DND-41 (cell line): ENCODE results near the gene NINJ1.

ENCODE experiments used
- EZH2 ChIP-seq: IDR thresholded peaks from 3 replicates; pipeline ENCODE4 v1.6.1; 2012; ENCODE audit warnings: borderline replicate concordance, low read depth, mild to moderate bottlenecking, moderate library complexity, low read length, inconsistent platforms; ENCODE audit not compliant: severe bottlenecking
- TF ChIP-seq, protein P1 (sequence below): IDR thresholded peaks from 2 replicates; pipeline ENCODE4 v1.5.1; 2012; ENCODE audit warnings: borderline replicate concordance, low read length, moderate library complexity, mild to moderate bottlenecking; ENCODE audit not compliant: poor library complexity, severe bottlenecking; ENCODE audit errors: extremely low read depth

DNA sequence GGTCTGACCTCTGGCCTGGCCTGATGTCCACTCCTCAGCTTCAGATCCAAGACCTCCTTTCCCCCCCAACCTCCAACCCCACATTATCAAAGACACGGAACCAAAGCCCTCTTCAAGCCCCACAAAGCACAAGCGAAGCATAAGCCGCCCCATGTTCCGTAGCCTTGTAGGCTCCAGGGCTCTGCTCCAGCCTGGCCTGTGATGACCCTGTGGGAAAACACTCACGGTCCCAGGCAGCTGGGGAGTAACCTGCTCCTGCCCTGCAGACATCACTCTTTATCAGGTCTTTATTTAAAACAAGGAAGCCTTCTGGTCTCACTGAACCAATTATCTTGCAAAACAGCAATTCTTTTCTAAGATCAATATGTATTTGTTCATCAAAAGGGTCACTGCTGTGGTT lies 34.5 kb upstream of the NINJ1 start:
- no peak for TF ChIP-seq EZH2
- TF ChIP-seq, protein P1, sequence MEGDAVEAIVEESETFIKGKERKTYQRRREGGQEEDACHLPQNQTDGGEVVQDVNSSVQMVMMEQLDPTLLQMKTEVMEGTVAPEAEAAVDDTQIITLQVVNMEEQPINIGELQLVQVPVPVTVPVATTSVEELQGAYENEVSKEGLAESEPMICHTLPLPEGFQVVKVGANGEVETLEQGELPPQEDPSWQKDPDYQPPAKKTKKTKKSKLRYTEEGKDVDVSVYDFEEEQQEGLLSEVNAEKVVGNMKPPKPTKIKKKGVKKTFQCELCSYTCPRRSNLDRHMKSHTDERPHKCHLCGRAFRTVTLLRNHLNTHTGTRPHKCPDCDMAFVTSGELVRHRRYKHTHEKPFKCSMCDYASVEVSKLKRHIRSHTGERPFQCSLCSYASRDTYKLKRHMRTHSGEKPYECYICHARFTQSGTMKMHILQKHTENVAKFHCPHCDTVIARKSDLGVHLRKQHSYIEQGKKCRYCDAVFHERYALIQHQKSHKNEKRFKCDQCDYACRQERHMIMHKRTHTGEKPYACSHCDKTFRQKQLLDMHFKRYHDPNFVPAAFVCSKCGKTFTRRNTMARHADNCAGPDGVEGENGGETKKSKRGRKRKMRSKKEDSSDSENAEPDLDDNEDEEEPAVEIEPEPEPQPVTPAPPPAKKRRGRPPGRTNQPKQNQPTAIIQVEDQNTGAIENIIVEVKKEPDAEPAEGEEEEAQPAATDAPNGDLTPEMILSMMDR = no peak
